H1 (cell line): ENCODE measurements around the gene SLC13A1. TPM values are rescaled to one million over a fixed set of nuclear protein-coding genes. Genes with fewer than 3 reads are reported as not detected.

ENCODE experiments used
- CBX8 ChIP-seq: fragments of 300-800, 300-1000 bp; sonication (generic); IDR thresholded peaks from 2 replicates; pipeline ENCODE4 v1.7.1; 2016; ENCODE audit warnings: low read depth, low read length, borderline replicate concordance
- CHD1 ChIP-seq: IDR thresholded peaks from 2 replicates; pipeline ENCODE4 v1.6.1; 2012; ENCODE audit warnings: low read depth, low read length, improper control_type of control experiment
- CHD2 ChIP-seq: IDR thresholded peaks from 2 replicates; pipeline ENCODE4 v1.6.1; 2012; ENCODE audit warnings: low read length, improper control_type of control experiment
- CHD7 ChIP-seq: fragments of 300-600 bp; sonication (generic); IDR thresholded peaks from 2 replicates; pipeline ENCODE4 v1.7.1; 2012; ENCODE audit warnings: low read length, moderate library complexity, mild to moderate bottlenecking, inconsistent platforms; ENCODE audit not compliant: insufficient replicate concordance
- CREB1 ChIP-seq: IDR thresholded peaks from 2 replicates; pipeline ENCODE4 v1.6.1; 2012; ENCODE audit warnings: inconsistent platforms
- FOSL1 ChIP-seq: IDR thresholded peaks from 2 replicates; pipeline ENCODE4 v1.6.1; 2011; ENCODE audit warnings: mild to moderate bottlenecking, low read depth, low read length, moderate library complexity; ENCODE audit not compliant: insufficient read depth
- HDAC6 ChIP-seq: IDR thresholded peaks from one replicate; pipeline ENCODE4 v1.7.1; 2012; ENCODE audit warnings: low read depth, mild to moderate bottlenecking, inconsistent platforms, low read length, moderate library complexity
- NRF1 ChIP-seq: IDR thresholded peaks from 2 replicates; pipeline ENCODE4 v1.6.1; 2011; ENCODE audit warnings: mild to moderate bottlenecking, low read depth, low read length, improper control_type of control experiment
- RBBP5 ChIP-seq: IDR thresholded peaks from 2 replicates; pipeline ENCODE4 v1.7.1; 2012; ENCODE audit warnings: low read depth, mild to moderate bottlenecking, inconsistent platforms, low read length, moderate library complexity, borderline replicate concordance
- SP2 ChIP-seq: IDR thresholded peaks from 2 replicates; pipeline ENCODE4 v1.6.1; 2012; ENCODE audit warnings: mild to moderate bottlenecking, low read length, inconsistent platforms
- TCF12 ChIP-seq: IDR thresholded peaks from 2 replicates; pipeline ENCODE4 v1.6.1; 2011; ENCODE audit warnings: low read depth, mild to moderate bottlenecking, low read length
- ZNF274 ChIP-seq: IDR thresholded peaks from 2 replicates; pipeline ENCODE4 v1.7.0; 2012; ENCODE audit warnings: low read length, borderline replicate concordance; ENCODE audit errors: extremely low read depth
- polyA plus RNA-seq, 7 experiments: library from polyadenylated mRNA; depleted of rRNA in 3 of 7; stranded (reverse) in 5 of 7; unstranded in 2 of 7; fragments of >200 nt in 5 of 7; fragments of 200-250 nt in 2 of 7; gene quantifications; 1 replicate in 5 of 7; 2 replicates in 1 of 7; 4 replicates in 1 of 7; pipeline versions ENCODE4 v1.2.1 to v1.2.3, GENCODE V29; 2011 to 2013; ENCODE audit warnings: missing spikeins in 2 of 7, mixed read lengths in 2 of 7
- total RNA-seq: library from RNA; stranded (reverse); fragmentation: NEBNext Ultra II Directional; extraction: Animal tissue kit (Norgen Biotek cat#: 25700); gene quantifications from 2 replicates; pipeline ENCODE4 v1.2.1, GENCODE V29; 2021

SLC13A1 gene
- total and polyA plus RNA-seq, 2 of the 8 experiments (the other 6 are each of a cell fraction or from before 2014, with no cell fraction given), result not detected

- TF ChIP-seq CHD7 (no peak), CHD1 (no peak), NRF1 (no peak), FOSL1 (no peak), CREB1 (no peak), HDAC6 (no peak), ZNF274 (no peak), CBX8 (no peak), SP2 (no peak), RBBP5 (no peak), TCF12 (no peak), CHD2 (no peak)
These were observed 123.8 kb downstream of the SLC13A1 start (continued) for GRCh38 chr7:123075838-123076467.
